ENCODE data around the gene RAE1.

- no peak for TF ChIP-seq CTCF (IDR thresholded peaks at IDR 0.05)
- TF ChIP-seq POLR2A (IDR thresholded peaks at IDR 0.05) = no peak
These were observed 75.8 kb downstream of the RAE1 start for GRCh38 chr20:57426831-57427230.

All from lower leg skin (tissue), 3 donors.